Right lobe of liver (tissue), 4 donors: Measurements from ENCODE around the gene TM9SF2.

ENCODE experiments used
- CTCF ChIP-seq, 4 donors: fragments of 200-600 bp in 3 of 4; fragments of 450-650 bp in 1 of 4; IDR thresholded peaks; one replicate each; pipeline versions ENCODE4 v1.5.1 to v1.8.0; 2016 to 2022; ENCODE audit warnings: antibody characterized with exemption in 4 of 4, mild to moderate bottlenecking in 2 of 4
- POLR2A ChIP-seq: fragments of 450-650 bp; IDR thresholded peaks from one replicate; pipeline ENCODE4 v1.6.1; 2017; ENCODE audit warnings: antibody characterized with exemption, mild to moderate bottlenecking
- donor health status: DM: no; HTN: no; CAD: no.
- donor health status: DM: no; HTN: no; CAD: no.
- donor health status: DM: no; HTN: yes; CAD: no.

DNA sequence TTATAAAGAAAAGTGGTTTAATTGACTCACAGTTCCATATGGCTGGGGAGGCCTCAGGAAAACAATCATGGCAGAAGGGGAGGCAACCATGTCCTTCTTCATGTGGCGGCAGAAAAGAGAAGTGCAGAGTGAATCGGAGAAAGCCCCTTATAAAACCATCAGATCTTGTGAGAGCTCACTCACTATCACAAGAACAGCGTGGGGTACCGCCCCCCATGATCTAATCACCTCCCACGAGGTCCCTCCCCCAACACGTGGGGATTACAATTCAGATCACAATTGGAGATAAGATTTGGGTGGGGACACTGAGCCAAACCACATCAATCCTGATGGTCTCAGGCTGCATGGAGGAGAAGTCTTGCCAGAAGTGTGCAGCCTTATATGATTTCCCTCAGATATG lies 26.0 kb downstream of the TM9SF2 start:
- no peak for TF ChIP-seq CTCF (IDR thresholded peaks at IDR 0.05)
- TF ChIP-seq POLR2A = no peak
